GM23338 (cell line): Measurements from ENCODE around the gene TMEM37. TPM values are rescaled to one million over a fixed set of nuclear protein-coding genes. Genes with fewer than 3 reads are reported as not detected.

Experiments used
- ATAC-seq: fragments of 200-7000 bp; cut with Tn5 transposase; 3 replicates; pipeline ENCODE4 v1.9.1; 2020
- DNase-seq: peaks from one replicate; pipeline ENCODE4 v3.0.0-alpha.2; 2015; ENCODE audit warnings: low spot score
- H2AFZ ChIP-seq: fragments of 200-600 bp; sonication (generic); 2 replicates; pipeline ENCODE4 v1.8.0; 2016; ENCODE audit warnings: antibody characterized with exemption, mild to moderate bottlenecking, moderate library complexity
- H3F3A ChIP-seq: fragments of 200-600 bp; sonication (generic); replicated peaks from 2 replicates; pipeline ENCODE4 v1.8.0; 2017; ENCODE audit warnings: antibody characterized with exemption, mixed run types, low read depth
- H3K27ac ChIP-seq: fragments of 200-600 bp; sonication (generic); 2 replicates; pipeline ENCODE4 v1.6.1; 2016; ENCODE audit warnings: low read depth
- H3K27me3 ChIP-seq: fragments of 200-600 bp; sonication (generic); 2 replicates; pipeline ENCODE4 v1.8.0; 2016; ENCODE audit warnings: mild to moderate bottlenecking, mixed run types, moderate library complexity; ENCODE audit not compliant: insufficient read depth
- H3K36me3 ChIP-seq: fragments of 200-600 bp; sonication (generic); 2 replicates; pipeline ENCODE4 v1.8.0; 2016; ENCODE audit warnings: mild to moderate bottlenecking; ENCODE audit not compliant: insufficient read depth
- H3K4me1 ChIP-seq: fragments of 200-600 bp; sonication (generic); 2 replicates; pipeline ENCODE4 v1.8.0; 2016; ENCODE audit warnings: mild to moderate bottlenecking, moderate library complexity; ENCODE audit not compliant: insufficient read depth
- H3K4me2 ChIP-seq: fragments of 200-600 bp; sonication (generic); 2 replicates; pipeline ENCODE4 v1.7.1; 2017; ENCODE audit warnings: mixed run types
- H3K4me3 ChIP-seq: fragments of 200-600 bp; sonication (generic); 2 replicates; pipeline ENCODE4 v1.6.1; 2016; ENCODE audit warnings: mixed run types
- H3K79me2 ChIP-seq: fragments of 200-600 bp; sonication (generic); replicated peaks from 2 replicates; pipeline ENCODE4 v1.8.0; 2017; ENCODE audit warnings: mild to moderate bottlenecking; ENCODE audit not compliant: insufficient read depth
- H3K9me2 ChIP-seq: fragments of 200-600 bp; sonication (generic); 2 replicates; pipeline ENCODE4 v1.8.0; 2017; ENCODE audit not compliant: insufficient read depth
- H4K20me1 ChIP-seq: fragments of 200-600 bp; sonication (generic); replicated peaks from 2 replicates; pipeline ENCODE4 v1.8.0; 2017; ENCODE audit warnings: mild to moderate bottlenecking; ENCODE audit not compliant: insufficient read depth
- H3K27ac Mint-ChIP-seq: 2 replicates; pipeline ENCODE4 v1.8.0; 2020; ENCODE audit warnings: inconsistent platforms, mild to moderate bottlenecking, moderate library complexity, mixed read lengths
- H3K27me3 Mint-ChIP-seq: 3 replicates; pipeline ENCODE4 v1.8.0; 2022; ENCODE audit warnings: low read depth, mild to moderate bottlenecking, moderate library complexity, mixed read lengths, inconsistent platforms; ENCODE audit not compliant: insufficient read depth, poor library complexity
- H3K36me3 Mint-ChIP-seq: 3 replicates; pipeline ENCODE4 v1.8.0; 2021; ENCODE audit warnings: low read depth, mild to moderate bottlenecking, inconsistent platforms, moderate library complexity, mixed read lengths
- H3K4me1 Mint-ChIP-seq: 3 replicates; pipeline ENCODE4 v1.8.0; 2020; ENCODE audit warnings: mild to moderate bottlenecking, inconsistent platforms, mixed read lengths
- H3K4me3 Mint-ChIP-seq: 3 replicates; pipeline ENCODE4 v1.8.0; 2021; ENCODE audit warnings: moderate library complexity, mild to moderate bottlenecking, inconsistent platforms, mixed read lengths
- H3K9me3 Mint-ChIP-seq: 3 replicates; pipeline ENCODE4 v1.8.0; 2020; ENCODE audit warnings: moderate library complexity, mild to moderate bottlenecking, inconsistent platforms, mixed read lengths
- EZH2 ChIP-seq: fragments of 200-600 bp; sonication (generic); IDR thresholded peaks from one replicate; pipeline ENCODE4 v1.8.0; 2017; ENCODE audit warnings: antibody characterized with exemption, mild to moderate bottlenecking, low read depth; ENCODE audit not compliant: unreplicated experiment
- POLR2AphosphoS5 ChIP-seq: IDR thresholded peaks from 2 replicates; pipeline ENCODE4 v1.6.1; 2016; ENCODE audit warnings: antibody characterized with exemption, low read depth
- ZNF114 ChIP-seq: fragments of 250-450 bp; sonication (Bioruptor Pico); IDR thresholded peaks from 2 replicates; pipeline ENCODE4 v1.5.0; 2020; ENCODE audit warnings: mild to moderate bottlenecking, moderate library complexity
- polyA plus RNA-seq: library from polyadenylated mRNA; unstranded; fragments of >200 nt; fragmentation: Nextera tagmentation; extraction: Ambion mirVana; gene quantifications from 2 replicates; pipeline ENCODE4 v1.2.1, GENCODE V29; 2016
- total RNA-seq: library from RNA; depleted of rRNA; stranded (reverse); fragments of >200 nt; shearing (Covaris generic); gene quantifications from 2 replicates; pipeline ENCODE4 v1.2.3, GENCODE V29; 2014
- TF ChIP-seq, protein P1 (sequence below): fragments of 250-450 bp; sonication (Bioruptor Pico); IDR thresholded peaks from 2 replicates; pipeline ENCODE4 v1.5.0; 2020; ENCODE audit warnings: mild to moderate bottlenecking, moderate library complexity

The TMEM37 gene
- total and polyA plus RNA-seq, 2 experiments from 2014 or later, result 8.6 to 8.8 TPM

DNA sequence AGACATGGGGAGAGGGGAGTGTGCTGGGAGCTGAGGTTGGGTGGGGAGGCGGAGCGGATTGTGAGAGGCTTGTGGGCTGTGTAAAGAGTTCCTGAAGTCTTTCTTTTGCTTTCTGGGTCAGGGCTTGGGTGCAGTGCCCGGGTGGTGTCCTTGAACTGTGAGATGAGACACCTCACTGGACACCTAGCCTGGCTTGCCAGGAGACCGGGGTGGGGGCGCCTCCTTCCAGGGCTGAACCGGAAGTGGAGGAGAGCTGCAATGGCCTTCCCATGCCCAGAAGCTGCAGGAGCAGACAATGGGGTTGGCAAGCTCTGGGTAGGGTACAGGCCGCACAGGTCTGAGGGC is 4.3 kb downstream of the TMEM37 start (continued):
- TF ChIP-seq, protein P1, sequence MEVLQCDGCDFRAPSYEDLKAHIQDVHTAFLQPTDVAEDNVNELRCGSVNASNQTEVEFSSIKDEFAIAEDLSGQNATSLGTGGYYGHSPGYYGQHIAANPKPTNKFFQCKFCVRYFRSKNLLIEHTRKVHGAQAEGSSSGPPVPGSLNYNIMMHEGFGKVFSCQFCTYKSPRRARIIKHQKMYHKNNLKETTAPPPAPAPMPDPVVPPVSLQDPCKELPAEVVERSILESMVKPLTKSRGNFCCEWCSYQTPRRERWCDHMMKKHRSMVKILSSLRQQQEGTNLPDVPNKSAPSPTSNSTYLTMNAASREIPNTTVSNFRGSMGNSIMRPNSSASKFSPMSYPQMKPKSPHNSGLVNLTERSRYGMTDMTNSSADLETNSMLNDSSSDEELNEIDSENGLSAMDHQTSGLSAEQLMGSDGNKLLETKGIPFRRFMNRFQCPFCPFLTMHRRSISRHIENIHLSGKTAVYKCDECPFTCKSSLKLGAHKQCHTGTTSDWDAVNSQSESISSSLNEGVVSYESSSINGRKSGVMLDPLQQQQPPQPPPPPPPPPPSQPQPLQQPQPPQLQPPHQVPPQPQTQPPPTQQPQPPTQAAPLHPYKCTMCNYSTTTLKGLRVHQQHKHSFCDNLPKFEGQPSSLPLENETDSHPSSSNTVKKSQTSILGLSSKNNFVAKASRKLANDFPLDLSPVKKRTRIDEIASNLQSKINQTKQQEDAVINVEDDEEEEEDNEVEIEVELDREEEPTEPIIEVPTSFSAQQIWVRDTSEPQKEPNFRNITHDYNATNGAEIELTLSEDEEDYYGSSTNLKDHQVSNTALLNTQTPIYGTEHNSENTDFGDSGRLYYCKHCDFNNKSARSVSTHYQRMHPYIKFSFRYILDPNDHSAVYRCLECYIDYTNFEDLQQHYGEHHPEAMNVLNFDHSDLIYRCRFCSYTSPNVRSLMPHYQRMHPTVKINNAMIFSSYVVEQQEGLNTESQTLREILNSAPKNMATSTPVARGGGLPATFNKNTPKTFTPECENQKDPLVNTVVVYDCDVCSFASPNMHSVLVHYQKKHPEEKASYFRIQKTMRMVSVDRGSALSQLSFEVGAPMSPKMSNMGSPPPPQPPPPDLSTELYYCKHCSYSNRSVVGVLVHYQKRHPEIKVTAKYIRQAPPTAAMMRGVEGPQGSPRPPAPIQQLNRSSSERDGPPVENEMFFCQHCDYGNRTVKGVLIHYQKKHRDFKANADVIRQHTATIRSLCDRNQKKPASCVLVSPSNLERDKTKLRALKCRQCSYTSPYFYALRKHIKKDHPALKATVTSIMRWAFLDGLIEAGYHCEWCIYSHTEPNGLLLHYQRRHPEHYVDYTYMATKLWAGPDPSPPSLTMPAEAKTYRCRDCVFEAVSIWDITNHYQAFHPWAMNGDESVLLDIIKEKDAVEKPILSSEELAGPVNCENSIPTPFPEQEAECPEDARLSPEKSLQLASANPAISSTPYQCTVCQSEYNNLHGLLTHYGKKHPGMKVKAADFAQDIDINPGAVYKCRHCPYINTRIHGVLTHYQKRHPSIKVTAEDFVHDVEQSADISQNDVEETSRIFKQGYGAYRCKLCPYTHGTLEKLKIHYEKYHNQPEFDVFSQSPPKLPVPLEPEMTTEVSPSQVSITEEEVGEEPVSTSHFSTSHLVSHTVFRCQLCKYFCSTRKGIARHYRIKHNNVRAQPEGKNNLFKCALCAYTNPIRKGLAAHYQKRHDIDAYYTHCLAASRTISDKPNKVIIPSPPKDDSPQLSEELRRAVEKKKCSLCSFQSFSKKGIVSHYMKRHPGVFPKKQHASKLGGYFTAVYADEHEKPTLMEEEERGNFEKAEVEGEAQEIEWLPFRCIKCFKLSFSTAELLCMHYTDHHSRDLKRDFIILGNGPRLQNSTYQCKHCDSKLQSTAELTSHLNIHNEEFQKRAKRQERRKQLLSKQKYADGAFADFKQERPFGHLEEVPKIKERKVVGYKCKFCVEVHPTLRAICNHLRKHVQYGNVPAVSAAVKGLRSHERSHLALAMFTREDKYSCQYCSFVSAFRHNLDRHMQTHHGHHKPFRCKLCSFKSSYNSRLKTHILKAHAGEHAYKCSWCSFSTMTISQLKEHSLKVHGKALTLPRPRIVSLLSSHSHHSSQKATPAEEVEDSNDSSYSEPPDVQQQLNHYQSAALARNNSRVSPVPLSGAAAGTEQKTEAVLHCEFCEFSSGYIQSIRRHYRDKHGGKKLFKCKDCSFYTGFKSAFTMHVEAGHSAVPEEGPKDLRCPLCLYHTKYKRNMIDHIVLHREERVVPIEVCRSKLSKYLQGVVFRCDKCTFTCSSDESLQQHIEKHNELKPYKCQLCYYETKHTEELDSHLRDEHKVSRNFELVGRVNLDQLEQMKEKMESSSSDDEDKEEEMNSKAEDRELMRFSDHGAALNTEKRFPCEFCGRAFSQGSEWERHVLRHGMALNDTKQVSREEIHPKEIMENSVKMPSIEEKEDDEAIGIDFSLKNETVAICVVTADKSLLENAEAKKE, result no peak

- H4K20me1 ChIP-seq, result no peaks in the 10 kb centered on the region
- H3K4me1 Mint-ChIP-seq, result peaks cover 38% of the 10 kb centered on the region
These were observed 5.5 kb downstream of the TMEM37 start for GRCh38 chr2:119436993-119437772.

GRCh38 chr2:119438128-119438656 is 6.5 kb downstream of the TMEM37 start:
- no peak overlapping the region for H3K4me2 ChIP-seq
- H3K4me1 ChIP-seq, result peaks cover 22% of the 10 kb centered on the region
- H3K4me1 Mint-ChIP-seq, result peaks cover 30% of the 10 kb centered on the region
- no peaks in the 10 kb centered on the region for H3F3A ChIP-seq
- no peak overlapping the region for H3K4me3 Mint-ChIP-seq
- H3K36me3 ChIP-seq, result no peaks in the 10 kb centered on the region
- H3K4me3 ChIP-seq, result no peak overlapping the region
- peaks cover 19% of the 10 kb centered on the region; the same call in 2 of the 3 replicates for H3K36me3 Mint-ChIP-seq
- peaks cover 17% of the 10 kb centered on the region for H3K27me3 Mint-ChIP-seq
- H2AFZ ChIP-seq, result no peak overlapping the region
- H3K9me3 Mint-ChIP-seq, result no peaks in the 10 kb centered on the region
- ATAC-seq, result no peak
- DNase-seq, result no peak
- H3K79me2 ChIP-seq, result peaks cover 30% of the 10 kb centered on the region
- no peak overlapping the region; the same call in 1 of the 2 replicates for H3K27ac Mint-ChIP-seq
- H4K20me1 ChIP-seq, result no peaks in the 10 kb centered on the region
- no peaks in the 10 kb centered on the region for H3K9me2 ChIP-seq
- no peaks in the 10 kb centered on the region for H3K27me3 ChIP-seq
- no peak overlapping the region for H3K27ac ChIP-seq
- TF ChIP-seq, protein P1, result no peak

More at GRCh38 chr2:119436993-119437772, 5.5 kb downstream of the TMEM37 start:
- Mint-ChIP-seq H3K27me3 (peaks cover 24% of the 10 kb centered on the region), H3K27ac (no peak overlapping the region), H3K36me3 (peaks cover 19% of the 10 kb centered on the region; the same call in 2 of the 3 replicates), H3K4me3 (no peak overlapping the region), H3K9me3 (no peaks in the 10 kb centered on the region)
- TF ChIP-seq POLR2AphosphoS5 (no peak), ZNF114 (CRISPR knock-in tag) (no peak), EZH2 (no peak)
- Histone ChIP-seq H3K27ac (no peak overlapping the region), H3K36me3 (no peaks in the 10 kb centered on the region), H3F3A (no peaks in the 10 kb centered on the region), H3K4me2 (no peak overlapping the region), H3K27me3 (no peaks in the 10 kb centered on the region), H3K4me3 (no peak overlapping the region), H2AFZ (no peak overlapping the region), H3K4me1 (peaks cover 29% of the 10 kb centered on the region), H3K9me2 (no peaks in the 10 kb centered on the region), H3K79me2 (peaks cover 39% of the 10 kb centered on the region)
- no peak for ATAC-seq
- no peak for DNase-seq
